HEK293 (cell line): Measurements from ENCODE around the gene PLEKHG7.

Experiments used
- CTCF ChIP-seq: fragments of 450-650 bp; formaldehyde crosslinking; IDR thresholded peaks from 2 replicates; pipeline ENCODE4 v1.5.1; 2016; ENCODE audit warnings: missing biosample characterization, missing genetic modification characterization
- KLF9 ChIP-seq: fragments of 450-650 bp; formaldehyde crosslinking; IDR thresholded peaks from 2 replicates; pipeline ENCODE4 v1.5.1; 2016; ENCODE audit warnings: missing biosample characterization, missing genetic modification characterization, low read depth
- TCF7L2 ChIP-seq: IDR thresholded peaks from 2 replicates; pipeline ENCODE4 v1.6.1; 2011; ENCODE audit warnings: low read depth, mild to moderate bottlenecking, inconsistent platforms, low read length, moderate library complexity, borderline replicate concordance
- ZBTB6 ChIP-seq: fragments of 450-650 bp; formaldehyde crosslinking; IDR thresholded peaks from 2 replicates; pipeline ENCODE4 v1.5.1; 2017; ENCODE audit warnings: missing biosample characterization, missing genetic modification characterization
- ZFHX2 ChIP-seq: fragments of 450-650 bp; formaldehyde crosslinking; conservative IDR thresholded peaks from 2 replicates; pipeline ENCODE4 v1.5.1; 2016; ENCODE audit warnings: missing biosample characterization, missing genetic modification characterization
- ZNF324 ChIP-seq: fragments of 450-650 bp; formaldehyde crosslinking; IDR thresholded peaks from 2 replicates; pipeline ENCODE4 v1.5.1; 2016; ENCODE audit warnings: missing biosample characterization, missing genetic modification characterization
- ZNF354C ChIP-seq: fragments of 450-650 bp; formaldehyde crosslinking; IDR thresholded peaks from 2 replicates; pipeline ENCODE4 v1.5.1; 2016; ENCODE audit warnings: missing biosample characterization, missing genetic modification characterization, low read depth, borderline replicate concordance
- ZNF501 ChIP-seq: fragments of 450-650 bp; formaldehyde crosslinking; IDR thresholded peaks from 2 replicates; pipeline ENCODE4 v1.5.1; 2016; ENCODE audit warnings: missing biosample characterization, missing genetic modification characterization
- ZNF747 ChIP-seq: fragments of 450-650 bp; formaldehyde crosslinking; IDR thresholded peaks from 2 replicates; pipeline ENCODE4 v1.5.1; 2016; ENCODE audit warnings: missing biosample characterization, missing genetic modification characterization
- ZNF792 ChIP-seq: fragments of 450-650 bp; formaldehyde crosslinking; IDR thresholded peaks from 2 replicates; pipeline ENCODE4 v1.5.1; 2016; ENCODE audit warnings: missing biosample characterization, missing genetic modification characterization
- ZXDB ChIP-seq: fragments of 450-650 bp; formaldehyde crosslinking; IDR thresholded peaks from 2 replicates; pipeline ENCODE4 v1.5.1; 2016; ENCODE audit warnings: missing biosample characterization, missing genetic modification characterization

- TF ChIP-seq CTCF (tag by site-specific recombination) (no peak), ZNF792 (tag by site-specific recombination) (no peak), ZFHX2 (tag by site-specific recombination) (no peak), TCF7L2 (no peak), ZXDB (tag by site-specific recombination) (no peak), ZNF501 (tag by site-specific recombination) (no peak), ZBTB6 (no peak), KLF9 (tag by site-specific recombination) (no peak), ZNF324 (tag by site-specific recombination) (no peak), ZNF354C (no peak), ZNF747 (no peak)
These were observed 14.4 kb downstream of the PLEKHG7 start for GRCh38 chr12:92717202-92717601.
